ENCODE data around the gene CHL1. TPM values are rescaled to one million over a fixed set of nuclear protein-coding genes. Genes with fewer than 3 reads are reported as not detected.

The CHL1 gene
- polyA plus RNA-seq: 25.2 and 62.3 TPM in 2 replicates

GRCh38 chr3:196311-197148 lies at the start of gene CHL1:
Gene CHL1 (plus strand): TSS chr3:196763. CDS start chr3:319777, 123,014 bp downstream.

Data from Purkinje cell (primary cell).